ENCODE results near the gene WDR46.
A peak's percentile ranks its signal among the peaks of the same experiment; 100 is the strongest.

The WDR46 gene

DNA sequence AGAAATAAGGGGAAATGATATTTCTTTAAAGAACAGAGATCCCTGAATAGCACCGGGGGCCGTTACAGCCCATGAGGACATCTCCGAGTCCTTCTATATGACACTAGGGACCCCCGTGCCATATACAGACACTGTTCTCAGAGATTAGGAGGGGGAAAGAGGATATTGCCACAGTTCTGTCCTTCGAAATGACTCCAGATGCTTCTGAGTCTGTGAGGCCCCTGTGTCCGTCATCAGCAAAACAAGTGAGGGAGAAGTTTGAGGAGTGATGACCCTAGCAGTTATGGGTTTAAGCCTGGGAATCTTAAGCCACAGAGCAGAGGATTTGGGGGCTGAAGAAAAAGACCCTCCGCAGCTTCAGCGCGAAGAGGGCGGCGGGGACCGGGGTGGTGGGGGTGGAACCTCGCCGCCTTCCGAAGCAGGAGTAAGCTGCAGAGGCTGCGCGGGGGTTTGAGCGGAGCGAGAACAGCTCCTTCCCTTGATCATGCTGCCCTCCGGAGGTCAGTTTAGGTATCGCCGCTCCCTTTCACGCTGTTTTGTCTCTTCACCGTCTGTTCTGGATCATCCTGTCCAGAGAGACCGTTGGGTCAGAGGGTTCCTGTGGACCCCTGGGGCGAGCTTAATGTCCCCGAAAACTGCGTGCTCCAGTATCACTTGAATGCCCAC lies 40.9 kb downstream of the WDR46 start:
- peak overlapping the region; percentile 94 for H3K27ac ChIP-seq

GRCh38 chr6:33243476-33243875 lies 45.6 kb downstream of the WDR46 start:
- no peak overlapping the region for H3K27ac ChIP-seq
- TF ChIP-seq CTCF (IDR thresholded peaks at IDR 0.05) (no peak), ZFX (IDR thresholded peaks at IDR 0.05; ENCODE audit: borderline replicate concordance) (no peak)

More for the DNA sequence above, 40.9 kb downstream of the WDR46 start:
- no peak for TF ChIP-seq ZFX (IDR thresholded peaks at IDR 0.05; ENCODE audit: borderline replicate concordance)
- TF ChIP-seq CTCF (IDR thresholded peaks at IDR 0.05) = peak; percentile 87

GRCh38 chr6:33241968-33242367 lies 47.1 kb downstream of the WDR46 start:
- H3K27ac ChIP-seq = no peak overlapping the region
- TF ChIP-seq ZFX (IDR thresholded peaks at IDR 0.05; ENCODE audit: borderline replicate concordance) (no peak), CTCF (IDR thresholded peaks at IDR 0.05) (no peak)

DNA sequence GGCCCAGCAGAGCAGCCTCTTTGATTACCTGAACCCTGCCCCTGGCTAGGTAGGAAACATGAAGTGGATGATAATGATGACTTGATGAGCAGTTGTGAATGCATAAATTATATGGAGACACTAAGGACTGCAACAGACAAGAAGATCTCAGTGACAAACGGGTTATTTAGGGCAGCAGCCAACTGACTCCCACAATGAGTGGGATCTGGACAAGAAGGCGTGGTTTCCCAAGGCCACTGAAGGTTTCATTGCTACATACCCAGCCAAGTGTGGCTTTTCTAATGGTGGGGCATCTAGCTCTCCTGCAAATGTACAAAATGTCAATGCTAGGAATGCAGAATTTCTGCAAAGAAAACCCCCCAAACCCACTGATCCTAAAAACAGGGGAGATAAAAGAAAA lies 51.3 kb downstream of the WDR46 start:
- no peak overlapping the region for H3K27ac ChIP-seq
- no peak for TF ChIP-seq CTCF (IDR thresholded peaks at IDR 0.05)
- no peak for TF ChIP-seq ZFX (IDR thresholded peaks at IDR 0.05; ENCODE audit: borderline replicate concordance)

GRCh38 chr6:33236852-33237251 lies 52.2 kb downstream of the WDR46 start:
- no peak overlapping the region for H3K27ac ChIP-seq
- TF ChIP-seq CTCF (IDR thresholded peaks at IDR 0.05) (no peak), ZFX (IDR thresholded peaks at IDR 0.05; ENCODE audit: borderline replicate concordance) (no peak)

DNA sequence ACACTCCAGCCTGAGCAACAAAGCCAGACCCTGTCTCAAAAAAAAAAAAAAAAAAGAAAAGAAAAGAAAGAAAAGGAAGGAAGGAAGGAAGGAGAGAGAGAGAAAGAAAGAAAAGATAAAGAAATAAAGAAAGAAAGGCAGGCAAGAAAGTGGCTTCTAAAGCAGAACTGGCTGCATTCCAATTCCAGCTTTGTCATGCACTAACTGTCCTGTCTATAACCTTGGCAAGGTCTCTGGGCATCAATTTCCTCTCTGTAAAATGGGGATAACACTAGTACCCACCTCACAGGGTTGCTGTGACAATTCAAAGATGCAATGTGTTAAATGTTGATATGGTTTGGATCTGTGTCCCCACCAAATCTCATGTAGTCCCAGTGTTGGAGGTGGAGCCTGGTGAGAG lies 52.7 kb downstream of the WDR46 start:
- TF ChIP-seq CTCF (IDR thresholded peaks at IDR 0.05) = no peak
- no peak for TF ChIP-seq ZFX (IDR thresholded peaks at IDR 0.05; ENCODE audit: borderline replicate concordance)
- H3K27ac ChIP-seq = no peak overlapping the region

GRCh38 chr6:33235221-33235634 lies 53.8 kb downstream of the WDR46 start:
- H3K27ac ChIP-seq = no peak overlapping the region
- TF ChIP-seq ZFX (IDR thresholded peaks at IDR 0.05; ENCODE audit: borderline replicate concordance) (no peak), CTCF (IDR thresholded peaks at IDR 0.05) (no peak)
